GM12892 (cell line): ENCODE measurements around the gene DNER.

Experiments
- DNase-seq: peaks from one replicate; pipeline ENCODE4 v3.0.0; 2011; ENCODE audit not compliant: insufficient read length
- FAIRE-seq: peaks from 2 replicates; lab custom pipeline; 2011; peaks lifted over from hg19 to GRCh38; lab: Jason Lieb, UNC
- POLR2A ChIP-seq: IDR thresholded peaks from 2 replicates; pipeline ENCODE4 v1.6.1; 2011; ENCODE audit warnings: low read depth, low read length, control low read depth
- POLR2AphosphoS5 ChIP-seq: IDR thresholded peaks from 2 replicates; pipeline ENCODE4 v1.6.1; 2011; ENCODE audit warnings: low read depth, low read length, control low read depth
- TAF1 ChIP-seq: IDR thresholded peaks from 2 replicates; pipeline ENCODE4 v1.6.1; 2011; ENCODE audit warnings: low read depth, mild to moderate bottlenecking, control low read depth, low read length, borderline replicate concordance

DNER gene

DNA sequence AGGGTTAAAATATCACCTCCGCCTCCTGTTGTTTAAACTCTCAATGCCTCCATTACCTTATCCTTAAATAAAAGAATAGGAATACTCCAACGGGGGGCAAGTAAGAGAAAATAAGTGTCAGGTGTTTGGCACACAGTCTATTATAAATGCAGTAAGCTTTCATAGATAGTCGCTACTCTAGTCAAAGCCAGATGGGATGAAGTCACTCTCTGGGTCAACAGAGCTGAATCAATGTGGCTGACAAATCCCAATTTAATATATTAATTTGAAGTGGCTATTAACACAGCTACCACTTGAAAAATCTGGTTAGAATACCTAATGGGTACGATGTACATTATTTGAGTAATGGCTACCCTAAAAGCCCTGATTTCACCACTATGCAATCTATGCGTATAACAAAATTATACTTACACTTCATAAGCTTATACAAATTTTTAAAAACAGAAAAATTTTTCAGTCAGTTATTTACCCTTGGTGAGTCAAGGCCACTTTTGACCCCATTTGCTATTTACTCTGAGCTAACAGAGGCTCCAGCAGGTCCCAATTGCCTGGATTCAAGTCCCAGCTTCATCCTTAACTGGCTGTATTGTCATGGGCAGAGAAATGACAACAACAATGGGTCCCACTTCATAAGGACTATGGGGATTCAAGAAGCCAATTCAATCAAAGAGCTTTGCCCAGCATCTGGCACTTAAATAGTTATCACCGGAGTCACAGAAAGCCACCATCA lies 275.8 kb downstream of the DNER start:
- TF ChIP-seq POLR2A (no peak), POLR2AphosphoS5 (no peak), TAF1 (no peak)
- DNase-seq (no peak), FAIRE-seq (no peak)

DNA sequence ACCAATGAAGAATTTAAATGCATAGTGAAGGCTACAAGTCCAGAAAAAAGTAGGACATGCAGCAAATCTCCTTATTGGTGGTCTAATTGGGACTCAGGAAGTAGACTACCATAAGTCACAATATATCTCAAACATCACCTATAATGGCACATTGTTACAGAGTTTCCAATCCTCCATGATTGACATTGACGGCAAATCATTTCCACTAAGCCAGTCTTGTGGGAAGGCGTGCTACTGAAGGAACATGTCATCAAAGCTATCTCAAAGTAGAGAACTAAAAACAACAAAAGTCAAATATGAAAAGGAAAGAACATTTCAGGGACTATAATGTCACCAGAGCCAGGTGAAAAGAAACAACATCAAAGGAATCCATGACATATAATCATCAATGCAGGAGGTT lies 276.9 kb downstream of the DNER start:
- no peak for FAIRE-seq
- TF ChIP-seq POLR2AphosphoS5 = no peak
- TF ChIP-seq POLR2A = no peak
- no peak for TF ChIP-seq TAF1
- no peak for DNase-seq

DNA sequence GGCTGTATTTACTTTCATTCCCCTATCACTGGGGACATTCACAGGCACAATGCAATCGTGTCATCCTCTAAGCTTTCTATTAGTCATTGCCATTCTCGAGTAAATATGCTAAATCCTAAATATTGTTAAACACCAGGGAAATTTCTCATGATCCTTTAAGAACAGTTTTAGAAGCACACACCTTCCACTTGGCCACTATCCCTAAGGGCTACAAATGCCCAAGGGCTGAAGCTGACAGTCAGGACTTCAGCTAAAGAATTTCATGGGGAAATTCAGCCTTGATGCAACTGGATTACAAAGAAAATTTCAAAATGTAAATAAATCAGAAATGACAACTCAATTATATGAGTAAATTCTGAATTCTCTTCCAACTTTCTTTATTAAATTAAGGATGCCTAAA lies 280.2 kb downstream of the DNER start:
- no peak for FAIRE-seq
- TF ChIP-seq POLR2AphosphoS5 (no peak), POLR2A (no peak), TAF1 (no peak)
- DNase-seq = no peak

DNA sequence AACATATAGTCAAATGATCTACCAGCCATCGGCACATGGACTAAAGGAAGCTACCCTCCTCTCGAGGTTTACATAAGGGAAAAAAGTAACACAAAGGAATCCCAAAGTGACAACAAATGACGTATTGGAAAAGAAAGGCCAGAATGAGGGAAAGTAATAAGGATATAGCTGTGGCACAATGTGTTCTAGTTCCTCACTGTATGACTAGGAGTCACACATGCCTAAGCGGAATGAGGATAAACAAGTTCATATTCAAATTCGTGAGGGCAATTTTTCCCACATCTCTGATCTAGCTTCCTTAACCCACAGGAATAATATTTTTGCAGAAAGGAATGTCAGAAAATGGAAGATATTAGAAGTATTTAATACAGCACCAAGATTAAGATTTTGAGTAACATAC lies 281.0 kb downstream of the DNER start:
- FAIRE-seq = no peak
- TF ChIP-seq POLR2A (no peak), TAF1 (no peak), POLR2AphosphoS5 (no peak)
- no peak for DNase-seq

GRCh38 chr2:229431327-229431954 lies 282.9 kb downstream of the DNER start:
- TF ChIP-seq POLR2A (no peak), POLR2AphosphoS5 (no peak), TAF1 (no peak)
- no peak for FAIRE-seq
- DNase-seq = no peak

DNA sequence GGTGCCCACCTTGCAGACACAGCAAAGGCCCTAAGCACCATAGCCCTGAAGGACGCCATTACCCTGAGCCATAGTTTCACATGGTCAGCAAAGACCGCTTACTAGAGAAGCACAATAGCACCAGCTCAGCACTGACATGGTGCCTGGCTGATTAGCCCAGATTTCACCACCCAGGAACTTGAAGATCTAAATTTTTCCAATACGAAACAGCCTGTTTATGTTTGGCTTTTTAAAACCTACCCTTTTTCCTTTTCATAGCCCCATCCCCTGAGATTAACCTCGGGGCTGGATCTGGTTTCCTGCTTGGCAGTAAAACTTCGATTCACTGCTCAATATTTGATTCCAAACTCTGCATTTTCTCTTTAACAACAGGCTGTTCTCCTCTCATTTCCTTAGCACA lies 284.8 kb downstream of the DNER start:
- no peak for FAIRE-seq
- no peak for TF ChIP-seq POLR2AphosphoS5
- no peak for TF ChIP-seq POLR2A
- TF ChIP-seq TAF1 = no peak
- DNase-seq = no peak

GRCh38 chr2:229426464-229426863 lies 287.9 kb downstream of the DNER start:
- FAIRE-seq = no peak

GRCh38 chr2:229425598-229425997 lies 288.8 kb downstream of the DNER start:
- TF ChIP-seq TAF1 = no peak
- TF ChIP-seq POLR2AphosphoS5 = no peak
- TF ChIP-seq POLR2A = no peak
- FAIRE-seq = no peak
- no peak for DNase-seq

More at GRCh38 chr2:229426464-229426863, 287.9 kb downstream of the DNER start:
- DNase-seq = no peak
- TF ChIP-seq TAF1 (no peak), POLR2A (no peak), POLR2AphosphoS5 (no peak)

GRCh38 chr2:229422063-229422462 lies 292.3 kb downstream of the DNER start:
- no peak for DNase-seq
- TF ChIP-seq TAF1 (no peak), POLR2AphosphoS5 (no peak), POLR2A (no peak)
- no peak for FAIRE-seq

DNA sequence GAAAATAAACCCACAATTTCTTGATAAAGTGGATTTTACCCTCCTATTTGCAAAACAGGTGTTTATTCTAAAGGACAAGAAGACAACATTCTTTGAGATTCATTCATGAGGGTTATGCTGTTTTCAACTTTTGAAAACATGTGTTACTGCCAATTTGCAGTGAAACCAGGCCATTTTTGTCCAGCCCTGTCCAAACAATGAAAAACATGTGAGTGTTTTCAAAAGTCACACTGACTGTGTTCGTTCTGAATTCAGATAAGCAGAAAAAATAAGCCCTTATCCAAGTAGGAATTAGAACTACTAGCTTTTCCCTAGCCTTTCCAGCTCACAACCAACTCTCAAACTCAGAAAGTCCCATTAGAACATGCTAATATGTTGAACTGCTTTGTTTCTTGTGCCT lies 295.2 kb downstream of the DNER start:
- DNase-seq (no peak), FAIRE-seq (no peak)
- TF ChIP-seq POLR2AphosphoS5 (no peak), TAF1 (no peak), POLR2A (no peak)

DNA sequence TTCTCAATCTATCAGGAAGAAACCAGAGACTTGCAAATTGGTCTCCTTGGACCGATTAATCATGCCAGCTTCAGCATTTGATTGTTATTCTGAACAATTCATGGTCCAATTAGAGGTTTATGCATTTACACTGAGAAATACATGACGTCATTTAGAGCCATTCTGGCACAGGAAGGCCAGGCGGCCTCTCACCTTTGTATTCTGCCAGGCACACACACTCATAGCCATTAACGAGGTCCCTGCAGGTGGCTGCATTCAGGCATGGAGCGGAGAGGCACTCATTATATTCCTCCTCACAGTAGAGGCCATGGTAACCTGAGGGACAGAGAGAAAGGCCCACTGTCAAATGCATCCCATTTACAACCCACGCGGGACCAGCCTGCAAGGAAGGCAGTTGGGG lies 296.4 kb downstream of the DNER start:
- FAIRE-seq (no peak), DNase-seq (no peak)
- TF ChIP-seq TAF1 = no peak
- no peak for TF ChIP-seq POLR2AphosphoS5
- TF ChIP-seq POLR2A = no peak

GRCh38 chr2:229417176-229417575 lies 297.2 kb downstream of the DNER start:
- FAIRE-seq (no peak), DNase-seq (no peak)
- TF ChIP-seq TAF1 (no peak), POLR2AphosphoS5 (no peak), POLR2A (no peak)

- FAIRE-seq (no peak), DNase-seq (no peak)
- TF ChIP-seq TAF1 = no peak
- TF ChIP-seq POLR2A = no peak
- no peak for TF ChIP-seq POLR2AphosphoS5
Observed at GRCh38 chr2:229416116-229416694, 298.1 kb downstream of the DNER start.
